Chondrocyte (in vitro differentiated cells): ENCODE results near the gene ZNF470. TPM values are rescaled to one million over a fixed set of nuclear protein-coding genes. Genes with fewer than 3 reads are reported as not detected.

ENCODE experiments used
- DNase-seq: peaks from one replicate; pipeline ENCODE4 v3.0.0; 2021; ENCODE audit warnings: mixed read lengths, low spot score
- H3K27ac Mint-ChIP-seq: one replicate; pipeline ENCODE4 v1.8.0; 2021; ENCODE audit warnings: mild to moderate bottlenecking, moderate library complexity, mixed read lengths; ENCODE audit not compliant: unreplicated experiment
- H3K27me3 Mint-ChIP-seq: 2 replicates; pipeline ENCODE4 v1.8.0; 2021; ENCODE audit warnings: low read depth, mixed read lengths
- H3K36me3 Mint-ChIP-seq: 2 replicates; pipeline ENCODE4 v1.8.0; 2021; ENCODE audit warnings: low read depth, mixed read lengths
- H3K4me1 Mint-ChIP-seq: 2 replicates; pipeline ENCODE4 v1.8.0; 2021; ENCODE audit warnings: low read depth, mild to moderate bottlenecking, mixed read lengths
- H3K4me3 Mint-ChIP-seq: one replicate; pipeline ENCODE4 v1.8.0; 2021; ENCODE audit warnings: mild to moderate bottlenecking, moderate library complexity, mixed read lengths; ENCODE audit not compliant: unreplicated experiment
- H3K9me3 Mint-ChIP-seq: 2 replicates; pipeline ENCODE4 v1.8.0; 2021; ENCODE audit warnings: low read depth, mixed read lengths
- total RNA-seq: library from RNA; stranded (reverse); gene quantifications from 3 replicates; pipeline ENCODE4 v1.2.1, GENCODE V29; 2021
- TF ChIP-seq, protein P1 (sequence below): fragments of 200-600 bp; sonication (generic); IDR thresholded peaks from 2 replicates; pipeline ENCODE4 v1.5.0; 2021; ENCODE audit warnings: antibody characterized with exemption, mild to moderate bottlenecking, moderate library complexity

ZNF470 gene
- total RNA-seq, 1 donor from 2014 or later, result 4.2 TPM

DNA sequence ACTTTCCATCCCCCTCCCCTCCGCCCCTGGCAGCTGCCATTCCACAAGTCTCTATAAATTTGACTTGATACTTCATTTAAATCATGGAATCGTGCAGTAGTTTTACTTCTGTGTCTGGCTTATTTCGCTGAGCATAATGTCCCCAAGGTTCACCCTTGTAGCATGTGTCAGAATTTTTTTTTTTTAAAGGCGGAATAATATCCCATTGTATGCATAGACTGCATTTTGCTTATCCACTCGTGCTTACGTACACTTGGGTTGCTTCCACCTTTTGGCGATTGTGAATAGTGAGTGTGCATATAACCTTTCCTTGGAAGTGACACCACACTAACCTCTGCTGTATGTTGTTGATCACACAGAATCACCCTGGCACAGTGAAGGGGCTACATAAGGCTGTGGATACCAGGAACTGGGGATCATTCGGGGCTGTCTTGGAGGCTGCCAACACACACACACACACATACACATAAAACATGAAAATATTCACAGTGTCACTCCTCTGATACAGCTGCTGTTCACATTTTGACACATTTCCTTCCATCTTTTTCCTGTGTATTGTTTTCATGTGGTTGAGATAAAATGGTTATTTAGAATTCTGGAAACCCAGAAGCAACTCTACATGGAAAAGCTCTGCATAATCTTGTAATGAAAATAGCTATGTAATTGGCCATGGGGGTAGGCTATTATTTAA, 41.2 kb downstream of the ZNF470 start:
- H3K27me3 Mint-ChIP-seq, result no peaks in the 10 kb centered on the region
- peaks cover 10% of the 10 kb centered on the region for H3K4me1 Mint-ChIP-seq
- DNase-seq, result no peak
- H3K27ac Mint-ChIP-seq, result no peak overlapping the region
- TF ChIP-seq, protein P1, sequence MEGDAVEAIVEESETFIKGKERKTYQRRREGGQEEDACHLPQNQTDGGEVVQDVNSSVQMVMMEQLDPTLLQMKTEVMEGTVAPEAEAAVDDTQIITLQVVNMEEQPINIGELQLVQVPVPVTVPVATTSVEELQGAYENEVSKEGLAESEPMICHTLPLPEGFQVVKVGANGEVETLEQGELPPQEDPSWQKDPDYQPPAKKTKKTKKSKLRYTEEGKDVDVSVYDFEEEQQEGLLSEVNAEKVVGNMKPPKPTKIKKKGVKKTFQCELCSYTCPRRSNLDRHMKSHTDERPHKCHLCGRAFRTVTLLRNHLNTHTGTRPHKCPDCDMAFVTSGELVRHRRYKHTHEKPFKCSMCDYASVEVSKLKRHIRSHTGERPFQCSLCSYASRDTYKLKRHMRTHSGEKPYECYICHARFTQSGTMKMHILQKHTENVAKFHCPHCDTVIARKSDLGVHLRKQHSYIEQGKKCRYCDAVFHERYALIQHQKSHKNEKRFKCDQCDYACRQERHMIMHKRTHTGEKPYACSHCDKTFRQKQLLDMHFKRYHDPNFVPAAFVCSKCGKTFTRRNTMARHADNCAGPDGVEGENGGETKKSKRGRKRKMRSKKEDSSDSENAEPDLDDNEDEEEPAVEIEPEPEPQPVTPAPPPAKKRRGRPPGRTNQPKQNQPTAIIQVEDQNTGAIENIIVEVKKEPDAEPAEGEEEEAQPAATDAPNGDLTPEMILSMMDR, result no peak
- no peak overlapping the region for H3K4me3 Mint-ChIP-seq
- peaks cover 48% of the 10 kb centered on the region for H3K36me3 Mint-ChIP-seq
- peaks cover 63% of the 10 kb centered on the region for H3K9me3 Mint-ChIP-seq

DNA sequence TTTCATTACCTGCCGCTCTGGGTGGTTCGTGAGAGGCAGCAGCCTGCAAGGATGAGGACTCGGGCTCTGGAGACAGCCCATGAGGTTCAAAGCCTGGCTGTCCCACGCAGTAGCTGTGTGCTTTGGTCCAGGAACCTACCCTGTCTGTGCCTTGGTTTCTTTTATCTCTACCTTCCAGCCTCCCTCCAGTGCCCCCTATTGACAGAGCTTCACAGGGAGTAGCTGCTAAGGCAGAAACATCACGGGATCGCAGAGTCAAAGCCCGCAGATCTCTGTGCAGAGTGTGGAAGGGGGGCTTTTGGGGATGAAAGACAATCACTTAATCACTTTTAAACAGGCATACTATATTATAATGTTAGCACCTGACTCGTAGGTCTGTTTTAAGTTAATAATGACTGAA, 44.0 kb downstream of the ZNF470 start:
- TF ChIP-seq, protein P1, result no peak
- H3K36me3 Mint-ChIP-seq, result peaks cover 49% of the 10 kb centered on the region
- H3K4me3 Mint-ChIP-seq, result no peak overlapping the region
- H3K9me3 Mint-ChIP-seq, result peaks cover 70% of the 10 kb centered on the region
- DNase-seq, result no peak
- H3K4me1 Mint-ChIP-seq, result peaks cover 10% of the 10 kb centered on the region
- H3K27ac Mint-ChIP-seq, result no peak overlapping the region
- H3K27me3 Mint-ChIP-seq, result no peaks in the 10 kb centered on the region

DNA sequence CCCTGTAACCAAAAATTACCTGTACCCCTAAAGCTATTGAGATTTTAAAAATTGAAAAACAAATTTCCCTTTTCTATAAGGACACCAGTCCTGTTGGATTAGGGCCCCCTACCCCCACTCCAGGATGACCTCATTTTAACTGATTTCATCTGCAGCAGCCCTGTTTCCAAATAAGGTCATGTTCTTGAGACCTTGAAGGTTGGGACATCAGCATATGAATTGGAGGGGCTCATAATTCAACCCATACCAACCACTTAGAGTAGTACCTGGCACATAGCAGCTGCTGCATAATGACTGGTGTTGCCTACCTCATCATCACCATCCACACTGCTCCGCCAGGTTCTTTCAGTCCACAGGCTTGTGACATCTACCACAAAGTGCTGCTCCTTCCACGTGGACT, 45.5 kb downstream of the ZNF470 start:
- H3K9me3 Mint-ChIP-seq, result peaks cover 74% of the 10 kb centered on the region

DNA sequence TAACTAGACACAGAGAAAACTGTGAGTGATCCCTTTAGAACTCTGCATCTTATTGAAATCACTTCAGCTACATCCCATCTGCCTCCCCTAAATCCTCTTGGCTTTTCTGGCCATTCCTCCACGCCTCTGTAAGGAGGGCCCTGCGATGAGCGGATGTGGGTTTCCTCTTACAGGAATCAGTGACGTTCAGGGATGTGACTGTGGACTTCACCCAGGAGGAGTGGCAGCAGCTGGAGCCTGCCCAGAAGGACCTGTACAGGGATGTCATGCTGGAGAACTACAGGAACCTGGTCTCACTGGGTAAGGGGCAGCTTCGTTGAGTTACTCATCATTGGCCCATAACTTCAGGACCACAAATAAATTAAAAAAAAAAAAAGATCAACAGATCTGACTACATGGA, 46.4 kb downstream of the ZNF470 start:
- no peak for DNase-seq
- Mint-ChIP-seq H3K4me3 (no peak overlapping the region), H3K27me3 (no peaks in the 10 kb centered on the region), H3K27ac (no peak overlapping the region), H3K9me3 (peaks cover 71% of the 10 kb centered on the region), H3K4me1 (peaks cover 10% of the 10 kb centered on the region), H3K36me3 (peaks cover 57% of the 10 kb centered on the region)
- TF ChIP-seq, protein P1, result no peak

More for the DNA sequence above, 45.5 kb downstream of the ZNF470 start:
- H3K27me3 Mint-ChIP-seq, result no peaks in the 10 kb centered on the region
- H3K36me3 Mint-ChIP-seq, result peaks cover 53% of the 10 kb centered on the region
- peaks cover 10% of the 10 kb centered on the region for H3K4me1 Mint-ChIP-seq
- no peak overlapping the region for H3K27ac Mint-ChIP-seq
- H3K4me3 Mint-ChIP-seq, result no peak overlapping the region
- no peak for DNase-seq
- TF ChIP-seq, protein P1, result no peak

DNA sequence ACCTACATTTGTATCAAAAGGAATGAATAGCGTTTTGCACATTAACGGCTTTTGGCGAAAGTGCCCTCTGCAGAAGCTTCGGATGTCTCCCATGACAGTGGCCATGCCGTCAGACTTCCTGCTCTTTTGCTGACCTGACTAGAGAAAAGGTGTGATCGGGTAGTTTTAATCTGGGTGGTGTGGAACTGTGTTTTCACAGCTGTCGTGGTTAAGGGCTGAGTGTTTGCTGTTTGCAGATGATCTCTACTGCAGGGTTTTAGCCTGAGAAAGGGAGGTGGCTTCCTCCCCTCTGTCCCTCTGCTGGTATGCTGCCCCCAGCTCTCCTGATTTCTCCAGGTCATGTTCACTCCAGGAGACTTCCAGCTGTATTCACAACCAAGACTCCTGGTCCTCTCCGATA, 50.3 kb downstream of the ZNF470 start:
- DNase-seq, result no peak
- H3K4me3 Mint-ChIP-seq, result no peak overlapping the region
- H3K4me1 Mint-ChIP-seq, result no peaks in the 10 kb centered on the region
- peaks cover 59% of the 10 kb centered on the region for H3K9me3 Mint-ChIP-seq
- TF ChIP-seq, protein P1, result no peak
- peaks cover 65% of the 10 kb centered on the region for H3K36me3 Mint-ChIP-seq
- no peaks in the 10 kb centered on the region for H3K27me3 Mint-ChIP-seq
- H3K27ac Mint-ChIP-seq, result no peak overlapping the region
